Spleen (tissue), 11 donors: Measurements from ENCODE around the gene AJAP1. TPM values are rescaled to one million over a fixed set of nuclear protein-coding genes. Genes with fewer than 3 reads are reported as not detected.
A peak's percentile ranks its signal among the peaks of the same experiment; 100 is the strongest.

Experiments used
- DNase-seq: peaks from one replicate; pipeline ENCODE4 v3.0.0-alpha.2; 2020
- H3K27ac ChIP-seq, 8 donors: fragments of 200-600 bp; sonication (generic) in 7 of 8; 1 replicate in 4 of 8; 2 replicates in 4 of 8; pipeline versions ENCODE4 v1.5.0 to v1.8.0; 2016 to 2021; ENCODE audit warnings: inconsistent platforms in 4 of 8, mild to moderate bottlenecking in 4 of 8, moderate library complexity in 1 of 8
- H3K27me3 ChIP-seq, 7 donors: fragments of 200-600 bp; sonication (generic) in 6 of 7; replicated peaks in 1 of 7; 1 replicate in 4 of 7; 2 replicates in 3 of 7; pipeline versions ENCODE4 v1.5.0 to v1.8.0; 2016 to 2021; ENCODE audit warnings: inconsistent platforms in 3 of 7, mild to moderate bottlenecking in 1 of 7
- H3K36me3 ChIP-seq, 6 donors: fragments of 200-600 bp; sonication (generic) in 5 of 6; 1 replicate in 4 of 6; 2 replicates in 2 of 6; pipeline versions ENCODE4 v1.5.0 to v1.8.0; 2016 to 2021; ENCODE audit warnings: inconsistent platforms in 2 of 6
- H3K4me1 ChIP-seq, 6 donors: fragments of 200-600 bp; sonication (generic) in 5 of 6; 1 replicate in 3 of 6; 2 replicates in 3 of 6; pipeline versions ENCODE4 v1.5.0 to v1.8.0; 2016 to 2021; ENCODE audit warnings: inconsistent platforms in 3 of 6
- H3K4me3 ChIP-seq, 8 donors: fragments of 200-600 bp; sonication (generic) in 7 of 8; 1 replicate in 4 of 8; 2 replicates in 4 of 8; pipeline versions ENCODE4 v1.5.0 to v1.8.0; 2016 to 2021; ENCODE audit warnings: inconsistent platforms in 4 of 8, mild to moderate bottlenecking in 4 of 8, moderate library complexity in 2 of 8
- H3K9me3 ChIP-seq, 8 donors: fragments of 200-600 bp; sonication (generic) in 7 of 8; 1 replicate in 4 of 8; 2 replicates in 4 of 8; pipeline versions ENCODE4 v1.5.0 to v1.8.0; 2016 to 2021; ENCODE audit warnings: inconsistent platforms in 4 of 8
- CTCF ChIP-seq, 11 experiments: fragments of 200-600 bp in 7 of 11; fragments of 450-650 bp in 4 of 11; sonication (generic) in 4 of 11; IDR thresholded peaks in 8 of 11; conservative IDR thresholded peaks in 3 of 11; 1 replicate in 7 of 11; 2 replicates in 4 of 11; pipeline versions ENCODE4 v1.4.0 to v1.8.0; 2016 to 2021; ENCODE audit warnings: antibody characterized with exemption in 11 of 11, inconsistent platforms in 4 of 11, mild to moderate bottlenecking in 1 of 11
- POLR2A ChIP-seq, 3 donors: fragments of 450-650 bp; IDR thresholded peaks; one replicate each; pipeline ENCODE4 v1.5.1; 2017; ENCODE audit warnings: antibody characterized with exemption in 3 of 3, mild to moderate bottlenecking in 1 of 3
- POLR2AphosphoS5 ChIP-seq, 3 donors: sonication (generic); formaldehyde crosslinking; IDR thresholded peaks; one replicate each; pipeline ENCODE4 v1.5.1; 2017; ENCODE audit warnings: antibody characterized with exemption in 3 of 3
- WGBS, 5 donors: extraction: QIAGEN DNeasy Blood & Tissue Kit in 3 of 5; methylation state at CpG; one replicate each; pipeline versions ENCODE4 v1.1.5 to v1.1.7; 2013 to 2018; 5-methylcytosine and 5-hydroxymethylcytosine counted together
- intact Hi-C: fragments of 100-400 bp; cut with DNase I; formaldehyde crosslinking; loops from one replicate; pipeline ENCODE4 v1.15.0; 2023; ENCODE audit warnings: low total_unique reads
- polyA plus RNA-seq, 3 donors: library from polyadenylated mRNA; stranded (reverse); fragments of 200-250 nt; gene quantifications; one replicate each; pipeline ENCODE4 v1.2.1, GENCODE V29; 2013
- total RNA-seq, 7 donors: library from RNA; depleted of rRNA in 3 of 7; stranded (reverse); fragments of >200 nt in 3 of 7; fragmentation: NEBNext Ultra II Directional in 4 of 7; extraction: Animal tissue kit (Norgen Biotek cat#: 25700) in 4 of 7; gene quantifications; one replicate each; pipeline versions ENCODE4 v1.1.0 to v1.2.1, GENCODE V29; 2016 to 2021
- donor health status: healthy with polysubstance abuse.
- donor health status: DM: no; HTN: no; CAD: no; lungs with moderate emphysema.
- donor health status: DM: no; HTN: no; CAD: no.
- donor health status: Bipolar disorder and iron deficiency.
- donor health status: healthy.
- donor health status: DM: no; HTN: no; CAD: no.
- donor health status: DM: yes; HTN: yes; CAD: no.

Gene AJAP1
- total and polyA plus RNA-seq, 10 donors, result 0.04 to 13.3 (median 2.4) TPM

- Histone ChIP-seq H3K27me3 (peaks cover 0 to 22% (median 0%) of the 10 kb centered on the region in 7 donors), H3K4me3 (no peak overlapping the region), H3K9me3 (no peaks in the 10 kb centered on the region), H3K4me1 (no peaks in the 10 kb centered on the region), H3K36me3 (no peaks in the 10 kb centered on the region), H3K27ac (no peak overlapping the region)
- intact Hi-C loops, result no loop called here
- TF ChIP-seq POLR2AphosphoS5 (IDR thresholded peaks at IDR 0.05) (no peak), POLR2A (IDR thresholded peaks at IDR 0.05) (no peak), CTCF (IDR thresholded peaks at IDR 0.05 in 8 of 11, conservative IDR thresholded peaks at IDR 0.05 in 3 of 11) (no peak)
- DNase-seq, result peak; percentile 61
- WGBS, 5 donors, result 81 to 92% (median 88%) methylated on average over 11 to 13 of the region's 13 CpGs
These were observed 28.3 kb upstream of the AJAP1 start for GRCh38 chr1:4626061-4626460.

GRCh38 chr1:4626560-4627319 lies 27.7 kb upstream of the AJAP1 start:
- Histone ChIP-seq H3K27me3 (peaks cover 0 to 22% (median 0%) of the 10 kb centered on the region in 7 donors), H3K4me1 (no peaks in the 10 kb centered on the region), H3K27ac (no peak overlapping the region), H3K9me3 (no peaks in the 10 kb centered on the region), H3K36me3 (no peaks in the 10 kb centered on the region), H3K4me3 (no peak overlapping the region)
- DNase-seq, result peak; percentile 56
- 81 to 89% (median 87%) methylated on average over 7 to 9 of the region's 9 CpGs for WGBS, 5 donors
- intact Hi-C loops, result no loop called here
- TF ChIP-seq POLR2AphosphoS5 (IDR thresholded peaks at IDR 0.05) (no peak), POLR2A (IDR thresholded peaks at IDR 0.05) (no peak), CTCF (IDR thresholded peaks at IDR 0.05 in 8 of 11, conservative IDR thresholded peaks at IDR 0.05 in 3 of 11) (no peak)

GRCh38 chr1:4627353-4627752 lies 27.1 kb upstream of the AJAP1 start:
- H3K36me3 ChIP-seq, result no peaks in the 10 kb centered on the region
- TF ChIP-seq POLR2A (IDR thresholded peaks at IDR 0.05) (no peak), POLR2AphosphoS5 (IDR thresholded peaks at IDR 0.05) (no peak), CTCF (IDR thresholded peaks at IDR 0.05 in 8 of 11, conservative IDR thresholded peaks at IDR 0.05 in 3 of 11) (no peak)
- H3K27ac ChIP-seq, result no peak overlapping the region
- intact Hi-C loops, result no loop called here
- H3K4me1 ChIP-seq, result no peaks in the 10 kb centered on the region
- peaks cover 0 to 21% (median 0%) of the 10 kb centered on the region in 7 donors for H3K27me3 ChIP-seq
- no peak overlapping the region for H3K4me3 ChIP-seq
- no peaks in the 10 kb centered on the region for H3K9me3 ChIP-seq
- peak; percentile 51 for DNase-seq
- 80 to 90% (median 85%) methylated on average over 12 of the region's 12 CpGs for WGBS, 5 donors

DNA sequence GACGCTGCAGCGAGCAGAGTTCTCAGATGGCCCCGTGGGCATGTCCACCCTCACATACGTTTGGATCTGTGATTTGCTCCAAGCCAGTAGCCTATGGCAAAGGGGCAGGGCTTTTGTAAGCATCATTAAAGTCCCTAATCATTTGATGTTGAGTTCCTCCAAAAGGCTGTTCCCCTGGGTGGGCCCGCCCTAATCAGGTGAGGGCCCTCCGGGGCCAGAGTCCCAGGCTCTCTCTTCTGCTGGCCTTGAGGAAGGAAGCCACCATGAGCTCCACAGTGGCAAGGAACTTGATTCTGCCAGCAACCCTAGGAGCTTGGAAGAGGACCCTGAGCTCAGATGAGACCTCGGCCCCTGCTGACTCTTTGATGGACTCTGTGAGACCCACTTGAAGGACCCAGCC lies 25.4 kb upstream of the AJAP1 start:
- H3K4me1 ChIP-seq, result no peaks in the 10 kb centered on the region
- TF ChIP-seq CTCF (IDR thresholded peaks at IDR 0.05 in 8 of 11, conservative IDR thresholded peaks at IDR 0.05 in 3 of 11) (no peak), POLR2A (IDR thresholded peaks at IDR 0.05) (no peak), POLR2AphosphoS5 (IDR thresholded peaks at IDR 0.05) (no peak)
- H3K9me3 ChIP-seq, result no peaks in the 10 kb centered on the region
- H3K27ac ChIP-seq, result no peak overlapping the region
- H3K4me3 ChIP-seq, result no peak overlapping the region
- H3K36me3 ChIP-seq, result no peaks in the 10 kb centered on the region
- 83 to 92% (median 86%) methylated on average over 7 of the region's 7 CpGs for WGBS, 5 donors
- H3K27me3 ChIP-seq, result peaks cover 0 to 5% (median 0%) of the 10 kb centered on the region in 7 donors
- intact Hi-C loops, result no loop called here
- DNase-seq, result peak; percentile 54
